Upper lobe of left lung (tissue), 4 donors: ENCODE data around the gene NNAT.

Experiments used
- CTCF ChIP-seq, 6 experiments: fragments of 450-650 bp in 4 of 6; fragments of 200-600 bp in 2 of 6; sonication (generic) in 2 of 6; IDR thresholded peaks; one replicate each; pipeline ENCODE4 v1.5.1; 2016 to 2019; ENCODE audit warnings: antibody characterized with exemption in 6 of 6
- EP300 ChIP-seq, 4 donors: sonication (generic); formaldehyde crosslinking; IDR thresholded peaks; one replicate each; pipeline ENCODE4 v1.5.1; 2017; ENCODE audit warnings: antibody characterized with exemption in 4 of 4, control low read depth in 2 of 4
- POLR2A ChIP-seq, 4 donors: fragments of 450-650 bp; IDR thresholded peaks; one replicate each; pipeline ENCODE4 v1.5.1; 2016 to 2017; ENCODE audit warnings: antibody characterized with exemption in 4 of 4, mild to moderate bottlenecking in 2 of 4
- POLR2AphosphoS5 ChIP-seq, 2 donors: sonication (generic); formaldehyde crosslinking; IDR thresholded peaks; one replicate each; pipeline ENCODE4 v1.5.1; 2017; ENCODE audit warnings: antibody characterized with exemption in 2 of 2

DNA sequence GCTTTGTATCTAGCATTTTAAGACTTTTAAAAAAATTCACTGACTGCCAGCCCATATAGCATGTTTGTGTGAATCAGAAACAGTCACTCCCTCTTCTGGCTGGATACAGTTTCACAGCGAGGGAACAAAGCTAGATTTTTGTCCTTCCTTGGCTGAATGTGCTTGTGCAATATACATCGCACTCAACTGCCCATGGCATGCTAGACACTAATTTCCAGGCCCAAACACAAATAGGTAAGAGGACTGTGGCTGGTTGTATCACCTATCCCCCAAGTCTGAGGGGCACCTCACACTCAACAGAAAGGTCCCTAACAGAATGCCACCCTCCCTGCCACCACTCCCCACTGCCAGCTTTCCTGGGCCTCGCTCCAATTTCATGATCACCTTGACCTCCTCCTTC lies 22.8 kb downstream of the NNAT start:
- no peak for TF ChIP-seq POLR2AphosphoS5 (IDR thresholded peaks at IDR 0.05)
- TF ChIP-seq CTCF (IDR thresholded peaks at IDR 0.05): no peak
- no peak for TF ChIP-seq POLR2A (IDR thresholded peaks at IDR 0.05)
- no peak for TF ChIP-seq EP300 (IDR thresholded peaks at IDR 0.05)
